Kidney (tissue), 14 donors: ENCODE results near the gene ADIG. TPM values are rescaled to one million over a fixed set of nuclear protein-coding genes. Genes with fewer than 3 reads are reported as not detected.

ENCODE experiments used
- DNase-seq, 5 donors: peaks; one replicate each; pipeline ENCODE4 v3.0.0-alpha.2; 2013 to 2020
- FAIRE-seq: peaks from 2 replicates; lab custom pipeline; 2012; peaks lifted over from hg19 to GRCh38; lab: Jason Lieb, UNC
- H3K27ac ChIP-seq, 2 donors: one replicate each; pipeline ENCODE4 v1.7.0; 2013; ENCODE audit warnings: low read depth in 2 of 2, low read length in 2 of 2, inconsistent platforms in 1 of 2
- H3K27me3 ChIP-seq: one replicate; pipeline ENCODE4 v1.7.1; 2013; ENCODE audit warnings: low read length, inconsistent platforms; ENCODE audit not compliant: control insufficient read depth, insufficient read depth
- H3K36me3 ChIP-seq, 3 donors: one replicate each; pipeline versions ENCODE4 v1.7.0 to v1.7.1; 2013; ENCODE audit warnings: low read length in 3 of 3, control low read depth in 1 of 3, inconsistent platforms in 1 of 3; ENCODE audit not compliant: insufficient read depth in 3 of 3, control insufficient read depth in 2 of 3
- H3K4me1 ChIP-seq, 3 donors: one replicate each; pipeline versions ENCODE4 v1.7.0 to v1.7.1; 2013; ENCODE audit warnings: low read length in 3 of 3, inconsistent platforms in 1 of 3, low read depth in 1 of 3; ENCODE audit not compliant: control insufficient read depth in 2 of 3, insufficient read depth in 2 of 3
- H3K4me3 ChIP-seq, 3 donors: one replicate each; pipeline versions ENCODE4 v1.7.0 to v1.8.1; 2013; ENCODE audit warnings: low read length in 3 of 3, control low read depth in 1 of 3, inconsistent platforms in 1 of 3
- H3K9ac ChIP-seq, 3 donors: one replicate each; pipeline versions ENCODE4 v1.7.0 to v1.7.1; 2013; ENCODE audit warnings: low read length in 3 of 3, control low read depth in 1 of 3, inconsistent platforms in 1 of 3
- H3K9me3 ChIP-seq, 3 donors: one replicate each; pipeline versions ENCODE4 v1.7.0 to v1.7.1; 2013; ENCODE audit warnings: low read length in 3 of 3, control low read depth in 1 of 3, inconsistent platforms in 1 of 3; ENCODE audit not compliant: control insufficient read depth in 2 of 3, insufficient read depth in 1 of 3
- intact Hi-C: fragments of 100-400 bp; cut with DNase I; formaldehyde crosslinking; loops from one replicate; pipeline ENCODE4 v1.11.1; 2022
- polyA plus RNA-seq: library from polyadenylated mRNA; stranded (reverse); fragments of 350-450 nt; fragmentation: Illumina TruSeq; extraction: RNeasy Lipid Tissue Mini Kit (QIAGEN cat#74804); gene quantifications from one replicate; pipeline ENCODE4 v1.2.3, GENCODE V29; 2014; ENCODE audit warnings: low read depth, low replicate concordance; ENCODE audit not compliant: insufficient read depth
- total RNA-seq: library from RNA; stranded (reverse); fragmentation: NEBNext Ultra II Directional; extraction: Animal tissue kit (Norgen Biotek cat#: 25700); gene quantifications from one replicate; pipeline ENCODE4 v1.2.1, GENCODE V29; 2021
- TF ChIP-seq, protein P1 (sequence below): IDR thresholded peaks from 3 replicates; pipeline ENCODE4 v1.5.1; 2012; ENCODE audit warnings: mild to moderate bottlenecking, moderate library complexity, borderline replicate concordance; ENCODE audit not compliant: insufficient read depth; ENCODE audit errors: extremely low read depth
- donor health status: control.
- donor health status: control.
- donor health status: control.
- donor health status: control.
- donor health status: control.
- donor health status: DM: yes; HTN: yes; CAD: no.
- donor health status: Normal renal cell carcinoma (clear cell type).

ADIG gene
- total and polyA plus RNA-seq, 2 donors from 2014 or later = 0.58 TPM; not detected in 1

DNA sequence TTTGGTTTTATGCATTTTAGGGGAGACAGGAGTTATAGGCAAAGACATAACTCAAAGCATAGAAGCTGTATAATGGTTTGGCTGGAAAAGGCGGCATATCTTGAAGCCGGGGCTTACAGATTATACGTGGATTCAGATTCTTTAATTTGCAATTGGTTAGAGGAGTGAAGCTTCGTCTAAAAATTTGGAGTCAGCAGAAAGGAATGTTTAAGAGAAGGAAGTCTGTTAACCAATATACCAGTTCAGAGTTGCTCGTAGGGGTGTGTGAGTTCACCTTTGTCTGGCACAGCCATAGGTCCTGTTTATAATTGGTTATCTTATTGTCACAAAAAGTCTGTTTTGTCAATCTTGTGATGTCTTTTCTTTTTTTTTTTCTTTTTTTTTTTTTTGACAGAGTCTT, 29.5 kb downstream of the ADIG start:
- Histone ChIP-seq H3K4me3 (no peak overlapping the region), H3K9ac (no peak overlapping the region), H3K36me3 (no peaks in the 10 kb centered on the region), H3K27ac (no peak overlapping the region), H3K9me3 (no peaks in the 10 kb centered on the region), H3K4me1 (no peaks in the 10 kb centered on the region), H3K27me3 (no peaks in the 10 kb centered on the region)
- FAIRE-seq = no peak
- intact Hi-C loops = no loop called here
- TF ChIP-seq, protein P1, sequence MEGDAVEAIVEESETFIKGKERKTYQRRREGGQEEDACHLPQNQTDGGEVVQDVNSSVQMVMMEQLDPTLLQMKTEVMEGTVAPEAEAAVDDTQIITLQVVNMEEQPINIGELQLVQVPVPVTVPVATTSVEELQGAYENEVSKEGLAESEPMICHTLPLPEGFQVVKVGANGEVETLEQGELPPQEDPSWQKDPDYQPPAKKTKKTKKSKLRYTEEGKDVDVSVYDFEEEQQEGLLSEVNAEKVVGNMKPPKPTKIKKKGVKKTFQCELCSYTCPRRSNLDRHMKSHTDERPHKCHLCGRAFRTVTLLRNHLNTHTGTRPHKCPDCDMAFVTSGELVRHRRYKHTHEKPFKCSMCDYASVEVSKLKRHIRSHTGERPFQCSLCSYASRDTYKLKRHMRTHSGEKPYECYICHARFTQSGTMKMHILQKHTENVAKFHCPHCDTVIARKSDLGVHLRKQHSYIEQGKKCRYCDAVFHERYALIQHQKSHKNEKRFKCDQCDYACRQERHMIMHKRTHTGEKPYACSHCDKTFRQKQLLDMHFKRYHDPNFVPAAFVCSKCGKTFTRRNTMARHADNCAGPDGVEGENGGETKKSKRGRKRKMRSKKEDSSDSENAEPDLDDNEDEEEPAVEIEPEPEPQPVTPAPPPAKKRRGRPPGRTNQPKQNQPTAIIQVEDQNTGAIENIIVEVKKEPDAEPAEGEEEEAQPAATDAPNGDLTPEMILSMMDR = no peak
- no peak for DNase-seq

DNA sequence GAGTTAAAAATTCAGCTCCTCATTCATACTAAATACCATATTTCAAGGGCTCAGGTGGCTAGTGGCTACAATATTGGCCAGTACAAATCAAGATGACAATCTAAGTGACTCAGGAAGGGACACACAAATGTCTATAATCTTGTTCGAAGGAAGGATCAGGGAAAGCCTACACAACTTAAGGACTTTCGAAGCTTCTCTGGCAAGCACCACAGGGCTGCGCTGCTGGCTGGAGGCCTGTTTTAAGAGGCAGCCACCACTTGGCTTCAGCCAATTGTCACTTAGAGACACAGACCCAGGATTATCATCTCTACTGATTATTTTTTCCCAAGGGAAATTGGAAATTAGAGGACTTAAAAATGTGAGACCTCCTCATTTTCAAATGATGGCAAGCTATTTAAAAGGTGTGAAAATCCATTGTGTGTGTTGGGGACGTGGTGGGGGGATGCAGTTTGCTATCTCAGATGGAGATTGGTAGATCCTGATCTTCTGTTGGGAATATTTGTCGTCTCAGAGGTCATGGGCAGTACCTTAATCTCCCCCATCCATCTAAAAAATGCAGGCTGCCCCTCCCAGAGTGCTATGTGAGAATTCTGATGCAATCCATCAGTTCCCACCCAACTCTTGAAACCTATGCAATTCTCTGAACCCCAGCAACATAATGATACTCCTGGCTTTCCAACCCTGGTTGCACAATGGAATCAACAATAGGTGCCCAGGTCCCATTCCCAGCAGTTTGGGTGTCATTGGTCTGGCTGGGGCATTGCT, 31.9 kb downstream of the ADIG start:
- no peaks in the 10 kb centered on the region for H3K9me3 ChIP-seq
- H3K4me1 ChIP-seq = no peaks in the 10 kb centered on the region
- H3K27me3 ChIP-seq = no peaks in the 10 kb centered on the region
- FAIRE-seq (no peak), DNase-seq (no peak)
- H3K36me3 ChIP-seq = no peaks in the 10 kb centered on the region
- no peak overlapping the region for H3K4me3 ChIP-seq
- intact Hi-C loops = no loop called here
- TF ChIP-seq, protein P1 = no peak
- H3K9ac ChIP-seq = no peak overlapping the region
- H3K27ac ChIP-seq = no peak overlapping the region

DNA sequence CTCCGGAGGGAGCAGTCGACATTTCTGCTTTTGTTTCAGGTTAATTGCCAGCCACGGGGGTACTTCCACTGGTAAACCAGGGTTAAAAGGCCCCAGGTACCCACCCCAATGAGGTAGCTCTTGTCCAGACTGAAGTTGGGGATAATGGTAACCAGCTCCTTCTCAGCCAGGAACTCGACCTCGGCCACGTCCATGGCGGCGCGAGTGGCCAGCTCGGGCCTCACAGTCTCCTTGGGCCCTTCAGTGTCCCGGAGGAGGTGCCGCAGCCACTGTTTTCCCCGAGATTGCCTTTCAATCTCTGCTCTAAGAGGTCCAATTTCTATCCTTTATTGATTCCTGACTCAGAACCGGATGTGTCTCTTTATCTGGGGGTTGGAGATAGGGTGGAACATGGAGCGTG, 34.3 kb downstream of the ADIG start:
- Histone ChIP-seq H3K4me3 (no peak overlapping the region), H3K9ac (no peak overlapping the region), H3K36me3 (no peaks in the 10 kb centered on the region), H3K9me3 (no peaks in the 10 kb centered on the region), H3K27me3 (no peaks in the 10 kb centered on the region), H3K27ac (no peak overlapping the region), H3K4me1 (no peaks in the 10 kb centered on the region)
- no peak for DNase-seq
- FAIRE-seq = no peak
- intact Hi-C loops = no loop called here
- TF ChIP-seq, protein P1 = no peak
